A673 (cell line): ENCODE results near the gene TOLLIP.

Experiments
- EZH2 ChIP-seq: fragments of 200-600 bp; sonication (generic); IDR thresholded peaks from 2 replicates; pipeline ENCODE4 v1.6.1; 2017; ENCODE audit warnings: borderline replicate concordance, low read depth, mild to moderate bottlenecking, mixed read lengths, antibody characterized with exemption, low read length; ENCODE audit not compliant: poor library complexity, severe bottlenecking
- TF ChIP-seq, protein P1 (sequence below): fragments of 300-800, 200-600 bp; sonication (generic); conservative IDR thresholded peaks from 2 replicates; pipeline ENCODE4 v1.5.1; 2017; ENCODE audit warnings: low read depth, mild to moderate bottlenecking, antibody characterized with exemption, low read length, moderate library complexity, mixed read lengths

DNA sequence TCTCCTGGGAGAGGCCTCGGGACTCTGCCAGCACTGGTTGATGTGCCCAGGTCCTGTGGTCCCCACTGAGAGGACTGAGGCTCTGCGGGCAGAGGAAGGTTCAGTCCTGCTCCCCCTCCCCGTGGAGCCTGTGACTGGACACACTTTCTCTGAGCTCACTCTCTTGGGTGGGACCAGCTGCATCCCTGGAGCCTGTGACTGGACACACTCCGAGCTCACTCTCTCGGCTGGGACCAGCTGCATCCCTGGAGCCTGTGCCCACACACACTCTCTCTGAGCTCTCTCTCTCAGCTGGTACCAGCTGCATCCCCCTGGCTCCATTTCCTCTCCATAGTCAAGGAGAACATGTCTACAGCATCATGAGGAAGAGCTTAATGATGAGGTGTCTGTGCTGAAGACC lies 39.5 kb downstream of the TOLLIP start:
- TF ChIP-seq, protein P1, sequence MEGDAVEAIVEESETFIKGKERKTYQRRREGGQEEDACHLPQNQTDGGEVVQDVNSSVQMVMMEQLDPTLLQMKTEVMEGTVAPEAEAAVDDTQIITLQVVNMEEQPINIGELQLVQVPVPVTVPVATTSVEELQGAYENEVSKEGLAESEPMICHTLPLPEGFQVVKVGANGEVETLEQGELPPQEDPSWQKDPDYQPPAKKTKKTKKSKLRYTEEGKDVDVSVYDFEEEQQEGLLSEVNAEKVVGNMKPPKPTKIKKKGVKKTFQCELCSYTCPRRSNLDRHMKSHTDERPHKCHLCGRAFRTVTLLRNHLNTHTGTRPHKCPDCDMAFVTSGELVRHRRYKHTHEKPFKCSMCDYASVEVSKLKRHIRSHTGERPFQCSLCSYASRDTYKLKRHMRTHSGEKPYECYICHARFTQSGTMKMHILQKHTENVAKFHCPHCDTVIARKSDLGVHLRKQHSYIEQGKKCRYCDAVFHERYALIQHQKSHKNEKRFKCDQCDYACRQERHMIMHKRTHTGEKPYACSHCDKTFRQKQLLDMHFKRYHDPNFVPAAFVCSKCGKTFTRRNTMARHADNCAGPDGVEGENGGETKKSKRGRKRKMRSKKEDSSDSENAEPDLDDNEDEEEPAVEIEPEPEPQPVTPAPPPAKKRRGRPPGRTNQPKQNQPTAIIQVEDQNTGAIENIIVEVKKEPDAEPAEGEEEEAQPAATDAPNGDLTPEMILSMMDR, result no peak
- no peak for TF ChIP-seq EZH2
